H9 (cell line): ENCODE data around the gene LPP. TPM values are rescaled to one million over a fixed set of nuclear protein-coding genes. Genes with fewer than 3 reads are reported as not detected.
A peak's percentile ranks its signal among the peaks of the same experiment; 100 is the strongest.

Experiments
- DNase-seq: peaks from one replicate; pipeline ENCODE4 v3.0.0-alpha.2; 2017
- H2AFZ ChIP-seq: one replicate; pipeline ENCODE4 v1.6.1; 2013; ENCODE audit warnings: mild to moderate bottlenecking, low read length, control low read depth, moderate library complexity
- H2AK5ac ChIP-seq: 2 replicates; pipeline ENCODE4 v1.6.1; 2013; ENCODE audit warnings: low read length, control low read depth, mixed read lengths; ENCODE audit not compliant: insufficient read length
- H2BK120ac ChIP-seq: one replicate; pipeline ENCODE4 v1.6.1; 2013; ENCODE audit warnings: low read depth, mild to moderate bottlenecking, low read length, control low read depth, inconsistent platforms; ENCODE audit not compliant: poor library complexity, severe bottlenecking
- H2BK12ac ChIP-seq: 2 replicates; pipeline ENCODE4 v1.6.1; 2013; ENCODE audit warnings: low read length, control low read depth, mixed read lengths, low read depth; ENCODE audit not compliant: insufficient read length
- H2BK15ac ChIP-seq: 2 replicates; pipeline ENCODE4 v1.6.1; 2013; ENCODE audit warnings: low read depth, low read length, control low read depth
- H2BK20ac ChIP-seq: one replicate; pipeline ENCODE4 v1.6.1; 2013; ENCODE audit warnings: low read depth, mild to moderate bottlenecking, low read length, control low read depth, inconsistent platforms; ENCODE audit not compliant: poor library complexity, severe bottlenecking
- H2BK5ac ChIP-seq: 2 replicates; pipeline ENCODE4 v1.6.1; 2013; ENCODE audit warnings: low read length, control low read depth, mixed read lengths; ENCODE audit not compliant: insufficient read length
- H3K14ac ChIP-seq: 2 replicates; pipeline ENCODE4 v1.6.1; 2013; ENCODE audit warnings: low read length, control low read depth; ENCODE audit not compliant: insufficient read depth
- H3K18ac ChIP-seq: 2 replicates; pipeline ENCODE4 v1.6.1; 2013; ENCODE audit warnings: low read depth, mild to moderate bottlenecking, mixed read lengths, low read length, control low read depth; ENCODE audit not compliant: insufficient read length
- H3K23ac ChIP-seq: 2 replicates; pipeline ENCODE4 v1.6.1; 2013; ENCODE audit warnings: low read length, control low read depth, mixed read lengths, low read depth; ENCODE audit not compliant: insufficient read length
- H3K23me2 ChIP-seq: 2 replicates; pipeline ENCODE4 v1.6.1; 2013; ENCODE audit warnings: low read depth, mild to moderate bottlenecking, mixed read lengths, low read length, control low read depth; ENCODE audit not compliant: insufficient read length, poor library complexity, severe bottlenecking
- H3K27ac ChIP-seq: 2 replicates; pipeline ENCODE4 v1.5.1; 2013; ENCODE audit warnings: low read length, control low read depth, mixed read lengths, low read depth; ENCODE audit not compliant: insufficient read length
- H3K27me3 ChIP-seq: 2 replicates; pipeline ENCODE4 v1.6.1; 2013; ENCODE audit warnings: low read length, control low read depth, inconsistent platforms; ENCODE audit not compliant: insufficient read depth
- H3K4ac ChIP-seq: 2 replicates; pipeline ENCODE4 v1.6.1; 2013; ENCODE audit warnings: low read depth, mild to moderate bottlenecking, control low read depth, inconsistent platforms, low read length, moderate library complexity
- H3K4me1 ChIP-seq: 2 replicates; pipeline ENCODE4 v1.6.1; 2013; ENCODE audit warnings: low read length, control low read depth, inconsistent platforms; ENCODE audit not compliant: insufficient read depth
- H3K4me2 ChIP-seq: 2 replicates; pipeline ENCODE4 v1.6.1; 2013; ENCODE audit warnings: low read length, control low read depth, mixed read lengths; ENCODE audit not compliant: insufficient read length, insufficient read depth
- H3K56ac ChIP-seq: 2 replicates; pipeline ENCODE4 v1.6.1; 2013; ENCODE audit warnings: low read depth, mild to moderate bottlenecking, mixed read lengths, low read length, control low read depth; ENCODE audit not compliant: insufficient read length
- H3K79me1 ChIP-seq: 2 replicates; pipeline ENCODE4 v1.6.1; 2013; ENCODE audit warnings: low read depth, mild to moderate bottlenecking, moderate library complexity, low read length, control low read depth, inconsistent platforms; ENCODE audit not compliant: insufficient read depth, poor library complexity, severe bottlenecking
- H3K79me2 ChIP-seq: 2 replicates; pipeline ENCODE4 v1.6.1; 2013; ENCODE audit warnings: low read length, control low read depth, inconsistent platforms; ENCODE audit not compliant: insufficient read depth
- H3K9ac ChIP-seq: 2 replicates; pipeline ENCODE4 v1.6.1; 2013; ENCODE audit warnings: low read length, control low read depth, mixed read lengths; ENCODE audit not compliant: insufficient read length; ENCODE audit errors: extremely low read depth
- H3K9me3 ChIP-seq: one replicate; pipeline ENCODE4 v1.6.1; 2013; ENCODE audit warnings: low read depth, low read length, inconsistent platforms; ENCODE audit not compliant: control insufficient read depth
- H3T11ph ChIP-seq: one replicate; pipeline ENCODE4 v1.6.1; 2013; ENCODE audit warnings: mild to moderate bottlenecking, low read length, control low read depth, inconsistent platforms
- H4K20me1 ChIP-seq: one replicate; pipeline ENCODE4 v1.6.1; 2013; ENCODE audit not compliant: control insufficient read depth, insufficient read length, insufficient read depth
- H4K5ac ChIP-seq: 2 replicates; pipeline ENCODE4 v1.6.1; 2013; ENCODE audit warnings: low read depth, mild to moderate bottlenecking, mixed read lengths, low read length, control low read depth; ENCODE audit not compliant: insufficient read length
- H4K8ac ChIP-seq: replicated peaks from 2 replicates; pipeline ENCODE4 v1.6.1; 2013; ENCODE audit warnings: low read length, control low read depth, mixed read lengths, low read depth; ENCODE audit not compliant: insufficient read length
- H4K91ac ChIP-seq: 2 replicates; pipeline ENCODE4 v1.6.1; 2013; ENCODE audit warnings: low read depth, mild to moderate bottlenecking, moderate library complexity, mixed read lengths, low read length, control low read depth; ENCODE audit not compliant: insufficient read length
- H3K27ac Mint-ChIP-seq, 3 experiments: 2 replicates in 2 of 3; 3 replicates in 1 of 3; pipeline ENCODE4 v1.8.0; 2020 to 2021; ENCODE audit warnings: mixed read lengths in 3 of 3, mild to moderate bottlenecking in 1 of 3, moderate library complexity in 1 of 3
- H3K27me3 Mint-ChIP-seq: 2 replicates; pipeline ENCODE4 v1.8.0; 2021; ENCODE audit warnings: low read depth, mild to moderate bottlenecking, moderate library complexity, mixed read lengths
- H3K36me3 Mint-ChIP-seq, 3 experiments: 2 replicates in 2 of 3; 3 replicates in 1 of 3; pipeline ENCODE4 v1.8.0; 2020 to 2021; ENCODE audit warnings: low read depth in 3 of 3, mixed read lengths in 3 of 3; ENCODE audit not compliant: insufficient read depth in 1 of 3
- H3K4me1 Mint-ChIP-seq, 2 experiments: 2 replicates each; pipeline ENCODE4 v1.8.0; 2020; ENCODE audit warnings: mixed read lengths in 2 of 2
- H3K4me3 Mint-ChIP-seq, 2 experiments: 2 replicates in 1 of 2; 3 replicates in 1 of 2; pipeline ENCODE4 v1.8.0; 2020 to 2021; ENCODE audit warnings: mild to moderate bottlenecking in 2 of 2, mixed read lengths in 2 of 2, moderate library complexity in 1 of 2
- H3K9me3 Mint-ChIP-seq, 2 experiments: 2 replicates in 1 of 2; 3 replicates in 1 of 2; pipeline ENCODE4 v1.8.0; 2020; ENCODE audit warnings: mild to moderate bottlenecking in 2 of 2, mixed read lengths in 2 of 2, moderate library complexity in 1 of 2
- WGBS: extraction: QIAGEN DNeasy Blood & Tissue Kit; methylation state at CpG from one replicate; pipeline ENCODE4 v1.1.7; 2013; ENCODE audit warnings: missing lambda C conversion rate, low lambda C conversion rate, mixed read lengths; ENCODE audit not compliant: insufficient read length; ENCODE audit errors: extremely low coverage; 5-methylcytosine and 5-hydroxymethylcytosine counted together
- total RNA-seq: library from RNA; stranded (reverse); gene quantifications from 2 replicates; pipeline ENCODE4 v1.2.1, GENCODE V29; 2021
- TF ChIP-seq, protein P1 (sequence below): fragments of 200-600 bp; sonication (generic); conservative IDR thresholded peaks from 3 replicates; pipeline ENCODE4 v1.8.0; 2021; ENCODE audit warnings: antibody characterized with exemption, mild to moderate bottlenecking

The LPP gene
- total RNA-seq, 1 experiment from 2014 or later: 64.6 TPM

DNA sequence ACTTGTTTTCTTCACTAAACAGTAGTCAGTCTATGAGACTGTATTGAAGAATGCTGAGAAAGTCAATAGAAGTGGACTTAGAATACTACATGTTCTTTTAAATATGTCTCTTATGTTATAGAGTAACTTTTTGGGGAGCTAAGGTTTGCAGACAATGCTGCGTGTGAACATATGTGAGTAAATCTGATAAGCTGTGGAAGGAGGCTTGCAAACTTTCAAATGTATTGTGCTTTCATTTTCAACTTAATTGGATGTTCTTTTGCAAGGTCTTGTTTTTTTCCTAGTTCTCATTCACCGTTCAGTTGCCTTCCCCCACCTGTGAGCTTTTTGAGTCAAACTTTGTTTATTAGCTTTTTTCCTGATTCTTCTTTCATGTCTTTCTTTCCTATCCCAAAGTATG is 176.2 kb downstream of the LPP start:
- no peak overlapping the region for H3K23ac ChIP-seq
- no peak for DNase-seq
- peak overlapping the region in 1 of 3 experiments; percentile 32; a peak in 1 of 7 replicates for H3K27ac Mint-ChIP-seq
- no peaks in the 10 kb centered on the region for H3K27me3 Mint-ChIP-seq
- no peaks in the 10 kb centered on the region; the same call in 1 of the 2 replicates for H3K4me1 ChIP-seq
- H4K8ac ChIP-seq: no peak overlapping the region
- no peak overlapping the region for H2BK12ac ChIP-seq
- H2AFZ ChIP-seq: no peak overlapping the region
- no peak overlapping the region for H3K9ac ChIP-seq
- H4K5ac ChIP-seq: no peak overlapping the region
- H3K27ac ChIP-seq: peak overlapping the region; percentile 33
- H2BK5ac ChIP-seq: no peak overlapping the region
- no peaks in the 10 kb centered on the region; a peak in 1 of 4 replicates for H3K4me1 Mint-ChIP-seq
- H3K36me3 Mint-ChIP-seq: no peaks in the 10 kb centered on the region
- H3K4ac ChIP-seq: no peak overlapping the region
- no peak overlapping the region for H2BK15ac ChIP-seq
- H3K4me2 ChIP-seq: no peak overlapping the region
- H3K56ac ChIP-seq: no peak overlapping the region
- no peaks in the 10 kb centered on the region for H3K79me1 ChIP-seq
- H3K18ac ChIP-seq: no peak overlapping the region
- H4K20me1 ChIP-seq: no peaks in the 10 kb centered on the region
- no peaks in the 10 kb centered on the region for H3K9me3 Mint-ChIP-seq
- H3K4me3 Mint-ChIP-seq: no peak overlapping the region
- H3K14ac ChIP-seq: no peak overlapping the region
- TF ChIP-seq, protein P1, sequence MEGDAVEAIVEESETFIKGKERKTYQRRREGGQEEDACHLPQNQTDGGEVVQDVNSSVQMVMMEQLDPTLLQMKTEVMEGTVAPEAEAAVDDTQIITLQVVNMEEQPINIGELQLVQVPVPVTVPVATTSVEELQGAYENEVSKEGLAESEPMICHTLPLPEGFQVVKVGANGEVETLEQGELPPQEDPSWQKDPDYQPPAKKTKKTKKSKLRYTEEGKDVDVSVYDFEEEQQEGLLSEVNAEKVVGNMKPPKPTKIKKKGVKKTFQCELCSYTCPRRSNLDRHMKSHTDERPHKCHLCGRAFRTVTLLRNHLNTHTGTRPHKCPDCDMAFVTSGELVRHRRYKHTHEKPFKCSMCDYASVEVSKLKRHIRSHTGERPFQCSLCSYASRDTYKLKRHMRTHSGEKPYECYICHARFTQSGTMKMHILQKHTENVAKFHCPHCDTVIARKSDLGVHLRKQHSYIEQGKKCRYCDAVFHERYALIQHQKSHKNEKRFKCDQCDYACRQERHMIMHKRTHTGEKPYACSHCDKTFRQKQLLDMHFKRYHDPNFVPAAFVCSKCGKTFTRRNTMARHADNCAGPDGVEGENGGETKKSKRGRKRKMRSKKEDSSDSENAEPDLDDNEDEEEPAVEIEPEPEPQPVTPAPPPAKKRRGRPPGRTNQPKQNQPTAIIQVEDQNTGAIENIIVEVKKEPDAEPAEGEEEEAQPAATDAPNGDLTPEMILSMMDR: no peak
- no CpG with 5 or more reads among the region's 2 CpGs for WGBS
- no peak overlapping the region for H2AK5ac ChIP-seq
- H3K9me3 ChIP-seq: no peaks in the 10 kb centered on the region
- no peaks in the 10 kb centered on the region for H3K79me2 ChIP-seq
- H3K23me2 ChIP-seq: no peaks in the 10 kb centered on the region
- no peak overlapping the region for H2BK20ac ChIP-seq
- no peak overlapping the region for H3T11ph ChIP-seq
- H3K27me3 ChIP-seq: no peaks in the 10 kb centered on the region
- no peak overlapping the region for H2BK120ac ChIP-seq
- H4K91ac ChIP-seq: no peak overlapping the region
